Measurements from ENCODE around the gene GON4L.

The GON4L gene

GRCh38 chr1:155884982-155885381 is 28.0 kb upstream of the GON4L start:
- Mint-ChIP-seq H3K27me3 (no peaks in the 10 kb centered on the region), H3K27ac (no peak overlapping the region)
- no peak for ATAC-seq

GRCh38 chr1:155884031-155884960 is 27.3 kb upstream of the GON4L start:
- DNase-seq: no peak
- ATAC-seq: no peak

More at GRCh38 chr1:155884982-155885381, 28.0 kb upstream of the GON4L start:
- Mint-ChIP-seq H3K36me3 (ENCODE audit: low read depth) (no peaks in the 10 kb centered on the region), H3K4me1 (no peaks in the 10 kb centered on the region), H3K4me3 (no peak overlapping the region), H3K9me3 (no peaks in the 10 kb centered on the region)
- DNase-seq: no peak

GRCh38 chr1:155882766-155883165 is 25.8 kb upstream of the GON4L start:
- Mint-ChIP-seq H3K4me3 (no peak overlapping the region), H3K9me3 (no peaks in the 10 kb centered on the region), H3K27ac (no peak overlapping the region), H3K36me3 (ENCODE audit: low read depth) (no peaks in the 10 kb centered on the region), H3K27me3 (no peaks in the 10 kb centered on the region), H3K4me1 (no peaks in the 10 kb centered on the region)
- DNase-seq (no peak), ATAC-seq (no peak)

More at GRCh38 chr1:155884031-155884960, 27.3 kb upstream of the GON4L start:
- H3K9me3 Mint-ChIP-seq: no peaks in the 10 kb centered on the region
- no peak overlapping the region for H3K27ac Mint-ChIP-seq
- no peaks in the 10 kb centered on the region for H3K27me3 Mint-ChIP-seq
- H3K4me3 Mint-ChIP-seq: no peak overlapping the region
- H3K36me3 Mint-ChIP-seq (ENCODE audit: low read depth): no peaks in the 10 kb centered on the region
- no peaks in the 10 kb centered on the region for H3K4me1 Mint-ChIP-seq

- no peak for DNase-seq
- no peak for ATAC-seq
- no peaks in the 10 kb centered on the region for H3K27me3 Mint-ChIP-seq
- H3K27ac Mint-ChIP-seq: no peak overlapping the region
- H3K4me3 Mint-ChIP-seq: no peak overlapping the region
- H3K4me1 Mint-ChIP-seq: no peaks in the 10 kb centered on the region
- H3K9me3 Mint-ChIP-seq: no peaks in the 10 kb centered on the region
- H3K36me3 Mint-ChIP-seq (ENCODE audit: low read depth): no peaks in the 10 kb centered on the region
These were observed 25.2 kb upstream of the GON4L start for GRCh38 chr1:155882235-155882634.

- Mint-ChIP-seq H3K27ac (no peak overlapping the region), H3K9me3 (no peaks in the 10 kb centered on the region), H3K27me3 (no peaks in the 10 kb centered on the region), H3K4me1 (no peaks in the 10 kb centered on the region), H3K36me3 (ENCODE audit: low read depth) (no peaks in the 10 kb centered on the region), H3K4me3 (no peak overlapping the region)
- DNase-seq (no peak), ATAC-seq (no peak)
These were observed 23.9 kb upstream of the GON4L start for GRCh38 chr1:155880950-155881349.

GRCh38 chr1:155880251-155880650 is 23.2 kb upstream of the GON4L start:
- Mint-ChIP-seq H3K4me1 (no peaks in the 10 kb centered on the region), H3K27ac (no peak overlapping the region), H3K27me3 (no peaks in the 10 kb centered on the region), H3K9me3 (no peaks in the 10 kb centered on the region), H3K4me3 (no peak overlapping the region), H3K36me3 (ENCODE audit: low read depth) (no peaks in the 10 kb centered on the region)
- ATAC-seq: no peak
- no peak for DNase-seq

GRCh38 chr1:155877945-155878344 is 20.9 kb upstream of the GON4L start:
- ATAC-seq: no peak
- Mint-ChIP-seq H3K4me1 (no peaks in the 10 kb centered on the region), H3K9me3 (no peaks in the 10 kb centered on the region), H3K27me3 (no peaks in the 10 kb centered on the region), H3K4me3 (no peak overlapping the region), H3K36me3 (ENCODE audit: low read depth) (no peaks in the 10 kb centered on the region), H3K27ac (no peak overlapping the region)
- DNase-seq: no peak

GRCh38 chr1:155873860-155874259 is 16.8 kb upstream of the GON4L start:
- Mint-ChIP-seq H3K4me1 (no peaks in the 10 kb centered on the region), H3K4me3 (no peak overlapping the region), H3K27ac (no peak overlapping the region), H3K9me3 (no peaks in the 10 kb centered on the region), H3K36me3 (ENCODE audit: low read depth) (no peaks in the 10 kb centered on the region), H3K27me3 (no peaks in the 10 kb centered on the region)
- ATAC-seq (no peak), DNase-seq (no peak)

GRCh38 chr1:155872527-155872926 is 15.5 kb upstream of the GON4L start:
- H3K4me3 Mint-ChIP-seq: no peak overlapping the region
- peak overlapping the region; percentile 27 for H3K27ac Mint-ChIP-seq
- DNase-seq: no peak

GRCh38 chr1:155871390-155871789 is 14.4 kb upstream of the GON4L start:
- ATAC-seq (no peak), DNase-seq (no peak)
- Mint-ChIP-seq H3K36me3 (ENCODE audit: low read depth) (no peaks in the 10 kb centered on the region), H3K4me3 (no peak overlapping the region), H3K9me3 (no peaks in the 10 kb centered on the region), H3K27me3 (no peaks in the 10 kb centered on the region), H3K27ac (no peak overlapping the region), H3K4me1 (no peaks in the 10 kb centered on the region)

More at GRCh38 chr1:155872527-155872926, 15.5 kb upstream of the GON4L start:
- H3K9me3 Mint-ChIP-seq: no peaks in the 10 kb centered on the region
- H3K36me3 Mint-ChIP-seq (ENCODE audit: low read depth): no peaks in the 10 kb centered on the region
- no peak for ATAC-seq
- no peaks in the 10 kb centered on the region for H3K27me3 Mint-ChIP-seq
- H3K4me1 Mint-ChIP-seq: no peaks in the 10 kb centered on the region

- no peak for ATAC-seq
- Mint-ChIP-seq H3K27me3 (no peaks in the 10 kb centered on the region), H3K4me3 (no peak overlapping the region), H3K27ac (no peak overlapping the region), H3K4me1 (no peaks in the 10 kb centered on the region), H3K36me3 (ENCODE audit: low read depth) (no peaks in the 10 kb centered on the region), H3K9me3 (no peaks in the 10 kb centered on the region)
- no peak for DNase-seq
These were observed 10.8 kb upstream of the GON4L start for GRCh38 chr1:155867766-155868165.

GRCh38 chr1:155864393-155864792 is 7.4 kb upstream of the GON4L start:
- Mint-ChIP-seq H3K27ac (no peak overlapping the region), H3K9me3 (no peaks in the 10 kb centered on the region)
- no peak for DNase-seq

GRCh38 chr1:155861896-155862295 is 4.9 kb upstream of the GON4L start:
- Mint-ChIP-seq H3K27ac (no peak overlapping the region), H3K4me3 (no peak overlapping the region)
- ATAC-seq: no peak

More at GRCh38 chr1:155864393-155864792, 7.4 kb upstream of the GON4L start:
- no peaks in the 10 kb centered on the region for H3K27me3 Mint-ChIP-seq
- no peak overlapping the region for H3K4me3 Mint-ChIP-seq
- no peak for ATAC-seq
- H3K4me1 Mint-ChIP-seq: peaks cover 17% of the 10 kb centered on the region
- no peaks in the 10 kb centered on the region for H3K36me3 Mint-ChIP-seq (ENCODE audit: low read depth)

GRCh38 chr1:155860970-155861510 is 4.0 kb upstream of the GON4L start:
- H3K9me3 Mint-ChIP-seq: no peaks in the 10 kb centered on the region
- ATAC-seq: no peak

More at GRCh38 chr1:155861896-155862295, 4.9 kb upstream of the GON4L start:
- H3K36me3 Mint-ChIP-seq (ENCODE audit: low read depth): peaks cover 2% of the 10 kb centered on the region
- H3K4me1 Mint-ChIP-seq: peaks cover 42% of the 10 kb centered on the region
- H3K27me3 Mint-ChIP-seq: no peaks in the 10 kb centered on the region
- H3K9me3 Mint-ChIP-seq: no peaks in the 10 kb centered on the region
- no peak for DNase-seq

More at GRCh38 chr1:155860970-155861510, 4.0 kb upstream of the GON4L start:
- H3K4me1 Mint-ChIP-seq: peaks cover 48% of the 10 kb centered on the region
- peak overlapping the region; percentile 32 for H3K27ac Mint-ChIP-seq
- peaks cover 2% of the 10 kb centered on the region for H3K36me3 Mint-ChIP-seq (ENCODE audit: low read depth)
- no peak for DNase-seq
- no peaks in the 10 kb centered on the region for H3K27me3 Mint-ChIP-seq
- peak overlapping the region; percentile 84 for H3K4me3 Mint-ChIP-seq

All from activated naive CD8-positive, alpha-beta T cell treated with anti-CD3 and anti-CD28 coated beads, Interleukin-2, amount 50 U/mL, for 24 hours (primary cell).